ENCODE measurements around the gene EPYC.

Gene EPYC

GRCh38 chr12:91004872-91005271 lies at the start of gene EPYC:
TSS of gene EPYC (minus strand) at chr12:91004972. CDS start at chr12:91002565, 2,407 bp downstream.
- DNase-seq (ENCODE audit: low spot score) = no peak

GRCh38 chr12:91053951-91054715 lies 49.4 kb upstream of the EPYC start:
- DNase-seq (ENCODE audit: low spot score) = no peak

- DNase-seq (ENCODE audit: low spot score) = no peak
Observed at GRCh38 chr12:91052026-91052425, 47.3 kb upstream of the EPYC start.

GRCh38 chr12:91044586-91044985 lies 39.8 kb upstream of the EPYC start:
- no peak for DNase-seq (ENCODE audit: low spot score)

GRCh38 chr12:91043408-91043807 lies 38.6 kb upstream of the EPYC start:
- DNase-seq (ENCODE audit: low spot score) = no peak

- no peak for DNase-seq (ENCODE audit: low spot score)
Observed at GRCh38 chr12:91040096-91040755, 35.5 kb upstream of the EPYC start.

- DNase-seq (ENCODE audit: low spot score) = no peak
Observed at GRCh38 chr12:91037276-91037675, 32.5 kb upstream of the EPYC start.

GRCh38 chr12:91033251-91033650 lies 28.5 kb upstream of the EPYC start:
- no peak for DNase-seq (ENCODE audit: low spot score)

GRCh38 chr12:91023326-91024004 lies 18.7 kb upstream of the EPYC start:
- DNase-seq (ENCODE audit: low spot score) = no peak

- DNase-seq (ENCODE audit: low spot score) = no peak
Observed at GRCh38 chr12:91021076-91021475, 16.3 kb upstream of the EPYC start.

- DNase-seq (ENCODE audit: low spot score) = no peak
Observed at GRCh38 chr12:91019455-91019854, 14.7 kb upstream of the EPYC start.

- DNase-seq (ENCODE audit: low spot score) = no peak
Observed at GRCh38 chr12:91017511-91018263, 12.9 kb upstream of the EPYC start.

- no peak for DNase-seq (ENCODE audit: low spot score)
Observed at GRCh38 chr12:91017043-91017442, 12.3 kb upstream of the EPYC start.

GRCh38 chr12:91009319-91009950 lies 4.7 kb upstream of the EPYC start:
- no peak for DNase-seq (ENCODE audit: low spot score)

- no peak for DNase-seq (ENCODE audit: low spot score)
Observed at GRCh38 chr12:91007531-91008290, 2.9 kb upstream of the EPYC start.

GRCh38 chr12:91003737-91004136 lies 1.0 kb downstream of the EPYC start:
- DNase-seq (ENCODE audit: low spot score) = no peak

- no peak for DNase-seq (ENCODE audit: low spot score)
Observed at GRCh38 chr12:91001306-91001705, 3.5 kb downstream of the EPYC start.

GRCh38 chr12:90999966-91000365 lies 4.8 kb downstream of the EPYC start:
- no peak for DNase-seq (ENCODE audit: low spot score)

GRCh38 chr12:90999527-90999926 lies 5.2 kb downstream of the EPYC start:
- no peak for DNase-seq (ENCODE audit: low spot score)

- DNase-seq (ENCODE audit: low spot score) = no peak
Observed at GRCh38 chr12:90995010-90995409, 9.8 kb downstream of the EPYC start.

GRCh38 chr12:90991952-90992465 lies 12.8 kb downstream of the EPYC start:
- no peak for DNase-seq (ENCODE audit: low spot score)
